ENCODE measurements around the gene CAMK2D. TPM values are rescaled to one million over a fixed set of nuclear protein-coding genes. Genes with fewer than 3 reads are reported as not detected.

Gene CAMK2D
- total and polyA plus RNA-seq, 7 donors, result 24.3 to 78.1 (median 54.0) TPM

- no peak overlapping the region for H3K4me3 ChIP-seq
- 86 to 88% methylated on average over 7 of the region's 7 CpGs for WGBS, 2 donors
- H3K9me3 ChIP-seq, result no peaks in the 10 kb centered on the region
- no peaks in the 10 kb centered on the region for H3K27me3 ChIP-seq
- no peak for TF ChIP-seq EP300 (IDR thresholded peaks at IDR 0.05)
- TF ChIP-seq POLR2AphosphoS5 (IDR thresholded peaks at IDR 0.05), result no peak
- TF ChIP-seq CTCF (IDR thresholded peaks at IDR 0.05), result no peak
- TF ChIP-seq POLR2A (IDR thresholded peaks at IDR 0.05), result no peak
- no peak overlapping the region for H3K27ac ChIP-seq
- intact Hi-C loops (cut with DNase I), result no loop called here
- no peaks in the 10 kb centered on the region for H3K36me3 ChIP-seq
- peaks cover 0 to 4% (median 0%) of the 10 kb centered on the region in 4 donors for H3K4me1 ChIP-seq
- no peak for DNase-seq
These were observed 354.9 kb downstream of the CAMK2D start for GRCh38 chr4:113406723-113407016.

GRCh38 chr4:113405874-113406722, 355.4 kb downstream of the CAMK2D start:
- no peak for TF ChIP-seq POLR2A (IDR thresholded peaks at IDR 0.05)
- TF ChIP-seq CTCF (IDR thresholded peaks at IDR 0.05), result no peak
- no peak for TF ChIP-seq POLR2AphosphoS5 (IDR thresholded peaks at IDR 0.05)
- TF ChIP-seq EP300 (IDR thresholded peaks at IDR 0.05), result no peak
- Histone ChIP-seq H3K36me3 (no peaks in the 10 kb centered on the region), H3K27ac (no peak overlapping the region), H3K27me3 (no peaks in the 10 kb centered on the region), H3K4me3 (no peak overlapping the region), H3K4me1 (peaks cover 0 to 4% (median 0%) of the 10 kb centered on the region in 4 donors), H3K9me3 (no peaks in the 10 kb centered on the region)
- 82 to 85% methylated on average over 7 of the region's 7 CpGs for WGBS, 2 donors
- DNase-seq, result no peak
- intact Hi-C loops (cut with DNase I), result no loop called here

- Histone ChIP-seq H3K27me3 (no peaks in the 10 kb centered on the region), H3K36me3 (no peaks in the 10 kb centered on the region), H3K4me1 (peaks cover 0 to 4% (median 0%) of the 10 kb centered on the region in 4 donors), H3K27ac (no peak overlapping the region), H3K9me3 (no peaks in the 10 kb centered on the region), H3K4me3 (no peak overlapping the region)
- 68% methylated on average over 2 of the region's 2 CpGs for WGBS, 2 donors
- no peak for TF ChIP-seq CTCF (IDR thresholded peaks at IDR 0.05)
- no peak for TF ChIP-seq EP300 (IDR thresholded peaks at IDR 0.05)
- TF ChIP-seq POLR2AphosphoS5 (IDR thresholded peaks at IDR 0.05), result no peak
- no peak for TF ChIP-seq POLR2A (IDR thresholded peaks at IDR 0.05)
- no peak for DNase-seq
- intact Hi-C loops (cut with DNase I), result no loop called here
These were observed 356.7 kb downstream of the CAMK2D start for GRCh38 chr4:113404841-113405240.

GRCh38 chr4:113404167-113404571, 357.4 kb downstream of the CAMK2D start:
- Histone ChIP-seq H3K4me1 (peaks cover 0 to 4% (median 0%) of the 10 kb centered on the region in 4 donors), H3K4me3 (no peak overlapping the region), H3K27me3 (no peaks in the 10 kb centered on the region), H3K9me3 (no peaks in the 10 kb centered on the region), H3K27ac (no peak overlapping the region), H3K36me3 (no peaks in the 10 kb centered on the region)
- WGBS, 2 donors, result 71 to 85% methylated on average over 4 of the region's 4 CpGs
- TF ChIP-seq EP300 (IDR thresholded peaks at IDR 0.05) (no peak), POLR2AphosphoS5 (IDR thresholded peaks at IDR 0.05) (no peak), CTCF (IDR thresholded peaks at IDR 0.05) (no peak), POLR2A (IDR thresholded peaks at IDR 0.05) (no peak)
- no peak for DNase-seq
- intact Hi-C loops (cut with DNase I), result no loop called here

Small RNA genes lying within 50 kb of the gene (small RNA-seq; reads per million reads assigned to genes)
- gene RN7SL184P (0 reads per million in 3 donors), gene RNU1-138P (0 reads per million in 3 donors)

Other genes with a start within 250 kb of the CAMK2D start
- gene ARSJ, start 217.9 kb upstream of the CAMK2D start, total RNA-seq, result 10 to 100 TPM in 2 of 4 donors, 1 to 10 TPM in 2; 7.2 to 11.9 (median 10.1) TPM
- 1 to 10 TPM in 2 of 3 donors, under 1 TPM in 1; 0.46 to 1.8 (median 1.1) TPM for gene ARSJ, start 217.9 kb upstream of the CAMK2D start, polyA plus RNA-seq

All from sigmoid colon (tissue), 7 donors.